ENCODE measurements around the gene GSDME. TPM values are rescaled to one million over a fixed set of nuclear protein-coding genes. Genes with fewer than 3 reads are reported as not detected.
A peak's percentile ranks its signal among the peaks of the same experiment; 100 is the strongest.

Gene GSDME
- total RNA-seq, 1 experiment from 2014 or later = 7.6 TPM

GRCh38 chr7:24756545-24757352, 515 bp downstream of the GSDME start:
- POLR2A ChIA-PET = no interaction called here
- RAD21 ChIA-PET (ENCODE audit: low non-redundant PET in 1 of 2, low total read pairs in 2 of 2, uncharacterized antibody in 2 of 2, unreplicated experiment in 2 of 2) = no interaction called here

GRCh38 chr7:24755541-24756407, 1.5 kb downstream of the GSDME start:
- Histone ChIP-seq H3K9ac (ENCODE audit: low read length) (no peak overlapping the region), H3K9me2 (ENCODE audit: insufficient read depth) (no peaks in the 10 kb centered on the region), H3K4me3 (replicated peaks in 1 of 2; ENCODE audit: low read depth in 1 of 2, low read length in 2 of 2) (no peak overlapping the region), H3K36me3 (ENCODE audit: control insufficient read depth in 1 of 2, insufficient read depth in 2 of 2, low read length in 2 of 2) (no peaks in the 10 kb centered on the region), H3K27ac (ENCODE audit: low read depth, low read length) (no peak overlapping the region), H4K20me1 (ENCODE audit: insufficient read depth) (no peaks in the 10 kb centered on the region), H2AFZ (ENCODE audit: low read depth, low read length, poor library complexity, severe bottlenecking) (no peak overlapping the region), H3K4me2 (ENCODE audit: low read length) (peak overlapping the region; percentile 90), H3K9me3 (ENCODE audit: control insufficient read depth in 1 of 2, insufficient read depth in 1 of 2, low read depth in 1 of 2, low read length in 2 of 2) (no peaks in the 10 kb centered on the region), H3K27me3 (ENCODE audit: insufficient read depth, low read length) (no peaks in the 10 kb centered on the region), H3K4me1 (ENCODE audit: control insufficient read depth in 1 of 2, insufficient read depth in 2 of 2, low read length in 2 of 2) (peaks cover 0 to 16% of the 10 kb centered on the region in 2 experiments; a peak in 2 of 4 replicates), H3K79me2 (ENCODE audit: insufficient read depth, low read length) (no peaks in the 10 kb centered on the region)
- TSS peak; percentile 46 for BruUV-seq (replicated peaks)
- ChIA-PET RAD21 (ENCODE audit: low non-redundant PET in 1 of 2, low total read pairs in 2 of 2, uncharacterized antibody in 2 of 2, unreplicated experiment in 2 of 2) (interaction anchor here in 1 of 2 experiments (0.6 kb wide), 1 partner anchor 56 kb away, joined by 5 read pairs; no protein-coding TSS in a partner anchor), POLR2A (no interaction called here), CTCF (interaction anchor here (0.6 kb wide), 1 partner anchor 1030 kb away, joined by 3 read pairs; no protein-coding TSS in a partner anchor)
- intact Hi-C loops (cut with micrococcal nuclease) = no loop called here
- no peak for DNase-seq (ENCODE audit: low read depth, low spot score)
- no peak for ATAC-seq
- TF ChIP-seq EGR1 (IDR thresholded peaks at IDR 0.05; ENCODE audit: low read depth) (no peak), SRF (IDR thresholded peaks at IDR 0.05; ENCODE audit: low read depth) (no peak), ZFX (IDR thresholded peaks at IDR 0.05) (no peak), CEBPB (IDR thresholded peaks at IDR 0.05; ENCODE audit: low read depth) (no peak), JUND (IDR thresholded peaks at IDR 0.05) (no peak), YY1 (IDR thresholded peaks at IDR 0.05; ENCODE audit: extremely low read depth, insufficient replicate concordance, low read depth, low read length) (no peak), ZBTB33 (IDR thresholded peaks at IDR 0.05; ENCODE audit: extremely low read depth, insufficient replicate concordance, low read length) (no peak), ZNF274 (IDR thresholded peaks at IDR 0.05; ENCODE audit: low read depth, low read length) (no peak), ELF1 (IDR thresholded peaks at IDR 0.05; ENCODE audit: borderline replicate concordance, low read depth) (no peak), POLR2AphosphoS5 (IDR thresholded peaks at IDR 0.05; ENCODE audit: low read depth, low read length) (no peak), TCF7L2 (IDR thresholded peaks at IDR 0.05; ENCODE audit: borderline replicate concordance, extremely low read depth, insufficient read depth, insufficient read length) (no peak), CTCF (IDR thresholded peaks at IDR 0.05 in 2 of 3, conservative IDR thresholded peaks at IDR 0.05 in 1 of 3; ENCODE audit: borderline replicate concordance in 1 of 3, insufficient read depth in 1 of 3, low read depth in 2 of 3, low read length in 2 of 3) (no peak)

More at GRCh38 chr7:24756545-24757352, 515 bp downstream of the GSDME start:
- DNase-seq (ENCODE audit: low read depth, low spot score) (no peak), ATAC-seq (peak; percentile 81)
- H3K27me3 ChIP-seq (ENCODE audit: insufficient read depth, low read length) = no peaks in the 10 kb centered on the region
- no peak overlapping the region; the same call in 1 of the 2 replicates for H3K27ac ChIP-seq (ENCODE audit: low read depth, low read length)
- H3K79me2 ChIP-seq (ENCODE audit: insufficient read depth, low read length) = no peaks in the 10 kb centered on the region
- CTCF ChIA-PET = interaction anchor here (0.6 kb wide), 1 partner anchor 1031 kb away, joined by 3 read pairs; no protein-coding TSS in a partner anchor
- no peak overlapping the region for H2AFZ ChIP-seq (ENCODE audit: low read depth, low read length, poor library complexity, severe bottlenecking)
- peaks cover 0 to 16% of the 10 kb centered on the region in 2 experiments; a peak in 2 of 4 replicates for H3K4me1 ChIP-seq (ENCODE audit: control insufficient read depth in 1 of 2, insufficient read depth in 2 of 2, low read length in 2 of 2)
- no peaks in the 10 kb centered on the region for H4K20me1 ChIP-seq (ENCODE audit: insufficient read depth)
- no peaks in the 10 kb centered on the region for H3K36me3 ChIP-seq (ENCODE audit: control insufficient read depth in 1 of 2, insufficient read depth in 2 of 2, low read length in 2 of 2)
- H3K9ac ChIP-seq (ENCODE audit: low read length) = peak overlapping the region; percentile 39
- no peaks in the 10 kb centered on the region for H3K9me2 ChIP-seq (ENCODE audit: insufficient read depth)
- no peaks in the 10 kb centered on the region for H3K9me3 ChIP-seq (ENCODE audit: control insufficient read depth in 1 of 2, insufficient read depth in 1 of 2, low read depth in 1 of 2, low read length in 2 of 2)
- H3K4me2 ChIP-seq (ENCODE audit: low read length) = peak overlapping the region; percentile 90
- no TSS peak for BruUV-seq (replicated peaks)
- peak overlapping the region; percentile 59 to 67 for H3K4me3 ChIP-seq (replicated peaks in 1 of 2; ENCODE audit: low read depth in 1 of 2, low read length in 2 of 2)
- TF ChIP-seq POLR2A (IDR thresholded peaks at IDR 0.05; ENCODE audit: borderline replicate concordance, extremely low read depth, insufficient read depth, insufficient read length) = peak; percentile 17
- no peak for TF ChIP-seq SP1 (IDR thresholded peaks at IDR 0.05; ENCODE audit: low read depth)
- intact Hi-C loops (cut with micrococcal nuclease) = no loop called here
